Astrocyte of the hippocampus (primary cell): ENCODE measurements around the gene GPT2.
"Not testable (repeated sequence)": the region's sequence is repeated elsewhere in the genome, so short reads cannot be mapped to it uniquely, and the experiment has no call there.

Source experiments
- DNase-seq: peaks from one replicate; pipeline ENCODE4 v3.0.0; 2011; ENCODE audit warnings: low read depth, low spot score

The GPT2 gene

GRCh38 chr16:46920402-46921068, 36.4 kb downstream of the GPT2 start:
- DNase-seq, result peak; percentile 26

GRCh38 chr16:46922239-46922638, 38.1 kb downstream of the GPT2 start:
- no peak for DNase-seq

- no peak for DNase-seq
Observed at GRCh38 chr16:46923513-46924295, 39.5 kb downstream of the GPT2 start.

GRCh38 chr16:46924402-46924801, 40.2 kb downstream of the GPT2 start:
- DNase-seq, result no peak

GRCh38 chr16:46926470-46927225, 42.5 kb downstream of the GPT2 start:
- no peak for DNase-seq

- DNase-seq, result no peak
Observed at GRCh38 chr16:46927273-46927672, 43.1 kb downstream of the GPT2 start.

- DNase-seq, result no peak
Observed at GRCh38 chr16:46928811-46929210, 44.6 kb downstream of the GPT2 start.

GRCh38 chr16:46929378-46930332, 45.5 kb downstream of the GPT2 start:
- DNase-seq, result peak; percentile 75

- no peak for DNase-seq
Observed at GRCh38 chr16:46930861-46931260, 46.7 kb downstream of the GPT2 start.

GRCh38 chr16:46932802-46933201, 48.6 kb downstream of the GPT2 start:
- DNase-seq, result no peak

- no peak for DNase-seq
Observed at GRCh38 chr16:46937536-46937935, 53.4 kb downstream of the GPT2 start.

GRCh38 chr16:46944713-46945112, 60.6 kb downstream of the GPT2 start:
- DNase-seq, result not testable (repeated sequence)

GRCh38 chr16:46947900-46948547, 63.9 kb downstream of the GPT2 start:
- DNase-seq, result peak; percentile 66

- DNase-seq, result no peak
Observed at GRCh38 chr16:46948548-46949166, 64.5 kb downstream of the GPT2 start.

GRCh38 chr16:46949241-46949892, 65.2 kb downstream of the GPT2 start:
- no peak for DNase-seq

- no peak for DNase-seq
Observed at GRCh38 chr16:46950009-46950408, 65.8 kb downstream of the GPT2 start.

GRCh38 chr16:46954562-46954961, 70.4 kb downstream of the GPT2 start:
- no peak for DNase-seq

- DNase-seq, result peak; percentile 12
Observed at GRCh38 chr16:46961373-46962353, 77.5 kb downstream of the GPT2 start.

GRCh38 chr16:46962629-46963028, 78.5 kb downstream of the GPT2 start:
- DNase-seq, result no peak
